Keratinocyte (primary cell): ENCODE measurements around the gene GTF2I.
"Not testable (repeated sequence)": the region's sequence is repeated elsewhere in the genome, so short reads cannot be mapped to it uniquely, and the experiment has no call there.

ENCODE experiments used
- EZH2 ChIP-seq: IDR thresholded peaks from one replicate; pipeline ENCODE4 v1.6.1; 2012; ENCODE audit warnings: inconsistent platforms, mild to moderate bottlenecking, low read length, moderate library complexity
- TF ChIP-seq, protein P1 (sequence below), 3 experiments: IDR thresholded peaks in 1 of 3; conservative IDR thresholded peaks in 1 of 3; optimal IDR thresholded peaks in 1 of 3; 2 replicates in 2 of 3; 3 replicates in 1 of 3; pipeline versions ENCODE3 to v1.5.1; 2011; ENCODE audit warnings: low read length in 3 of 3, mild to moderate bottlenecking in 3 of 3, moderate library complexity in 2 of 3, control low read depth in 1 of 3, inconsistent platforms in 1 of 3; ENCODE audit not compliant: insufficient read depth in 2 of 3; ENCODE audit errors: extremely low read depth in 1 of 3

DNA sequence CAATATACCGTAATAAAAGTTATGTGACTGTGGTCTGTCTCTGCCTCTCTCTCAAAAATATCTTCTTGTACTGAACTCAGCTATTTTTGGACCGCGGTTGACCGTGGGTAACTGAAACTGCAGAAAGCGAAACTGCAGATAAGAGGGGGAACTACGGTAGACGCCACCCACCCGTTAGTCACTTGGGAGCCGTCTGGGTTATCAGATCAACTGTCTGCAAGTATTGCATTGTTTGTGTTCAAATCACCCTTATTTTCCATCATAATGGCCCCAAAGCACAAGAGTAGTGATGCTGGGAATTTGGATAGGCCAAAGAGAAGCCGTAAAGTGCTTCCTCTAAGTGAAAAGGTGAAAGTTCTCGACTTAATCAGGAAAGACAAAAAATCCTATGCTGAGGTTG is 7.5 kb upstream of the GTF2I start:
- TF ChIP-seq, protein P1, sequence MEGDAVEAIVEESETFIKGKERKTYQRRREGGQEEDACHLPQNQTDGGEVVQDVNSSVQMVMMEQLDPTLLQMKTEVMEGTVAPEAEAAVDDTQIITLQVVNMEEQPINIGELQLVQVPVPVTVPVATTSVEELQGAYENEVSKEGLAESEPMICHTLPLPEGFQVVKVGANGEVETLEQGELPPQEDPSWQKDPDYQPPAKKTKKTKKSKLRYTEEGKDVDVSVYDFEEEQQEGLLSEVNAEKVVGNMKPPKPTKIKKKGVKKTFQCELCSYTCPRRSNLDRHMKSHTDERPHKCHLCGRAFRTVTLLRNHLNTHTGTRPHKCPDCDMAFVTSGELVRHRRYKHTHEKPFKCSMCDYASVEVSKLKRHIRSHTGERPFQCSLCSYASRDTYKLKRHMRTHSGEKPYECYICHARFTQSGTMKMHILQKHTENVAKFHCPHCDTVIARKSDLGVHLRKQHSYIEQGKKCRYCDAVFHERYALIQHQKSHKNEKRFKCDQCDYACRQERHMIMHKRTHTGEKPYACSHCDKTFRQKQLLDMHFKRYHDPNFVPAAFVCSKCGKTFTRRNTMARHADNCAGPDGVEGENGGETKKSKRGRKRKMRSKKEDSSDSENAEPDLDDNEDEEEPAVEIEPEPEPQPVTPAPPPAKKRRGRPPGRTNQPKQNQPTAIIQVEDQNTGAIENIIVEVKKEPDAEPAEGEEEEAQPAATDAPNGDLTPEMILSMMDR (optimal IDR thresholded peaks at IDR 0.05 in 1 of 3, IDR thresholded peaks at IDR 0.05 in 1 of 3, conservative IDR thresholded peaks at IDR 0.05 in 1 of 3; ENCODE audit: extremely low read depth in 1 of 3, insufficient read depth in 2 of 3, low read length in 3 of 3): not testable (repeated sequence)
- TF ChIP-seq EZH2: not testable (repeated sequence)
